Thyroid gland (tissue), 4 donors: ENCODE results near the gene RETN. TPM values are rescaled to one million over a fixed set of nuclear protein-coding genes. Genes with fewer than 3 reads are reported as not detected.

Experiments used
- DNase-seq, 2 donors: peaks; one replicate each; pipeline ENCODE4 v3.0.0-alpha.2; 2019
- H3K27ac ChIP-seq, 3 donors: fragments of 200-600 bp; sonication (generic); 1 replicate in 2 of 3; 2 replicates in 1 of 3; pipeline ENCODE4 v1.5.1; 2016 to 2019; ENCODE audit warnings: mild to moderate bottlenecking in 1 of 3, moderate library complexity in 1 of 3
- H3K27me3 ChIP-seq: fragments of 200-600 bp; sonication (generic); one replicate; pipeline ENCODE4 v1.5.1; 2019
- H3K36me3 ChIP-seq, 2 donors: fragments of 200-600 bp; sonication (generic); one replicate each; pipeline ENCODE4 v1.5.1; 2016 to 2019
- H3K4me1 ChIP-seq, 2 donors: fragments of 200-600 bp; sonication (generic); one replicate each; pipeline ENCODE4 v1.5.1; 2017 to 2019
- H3K4me3 ChIP-seq, 3 donors: fragments of 200-600 bp; sonication (generic); replicated peaks in 1 of 3; 1 replicate in 2 of 3; 2 replicates in 1 of 3; pipeline ENCODE4 v1.5.1; 2016; ENCODE audit warnings: mild to moderate bottlenecking in 1 of 3
- H3K9me3 ChIP-seq: fragments of 200-600 bp; sonication (generic); one replicate; pipeline ENCODE4 v1.5.1; 2017
- POLR2A ChIP-seq, 2 donors: fragments of 450-650 bp; IDR thresholded peaks; one replicate each; pipeline ENCODE4 v1.6.1; 2017; ENCODE audit warnings: antibody characterized with exemption in 2 of 2, mild to moderate bottlenecking in 2 of 2, moderate library complexity in 1 of 2
- WGBS, 2 donors: methylation state at CpG; one replicate each; pipeline ENCODE4 v1.1.5; 2017; 5-methylcytosine and 5-hydroxymethylcytosine counted together
- intact Hi-C: fragments of 100-400 bp; cut with DNase I; formaldehyde crosslinking; loops from one replicate; pipeline ENCODE4 v1.15.1; 2023
- total RNA-seq, 4 donors: library from RNA; depleted of rRNA; stranded (reverse); fragments of >200 nt; gene quantifications; one replicate each; pipeline ENCODE4 v1.2.3, GENCODE V29; 2016
- TF ChIP-seq, protein P1 (sequence below), 6 experiments: fragments of 200-600 bp in 3 of 6; fragments of 450-650 bp in 3 of 6; sonication (generic) in 3 of 6; IDR thresholded peaks; one replicate each; pipeline ENCODE4 v1.5.1; 2016 to 2019; ENCODE audit warnings: antibody characterized with exemption in 6 of 6, mild to moderate bottlenecking in 2 of 6, inconsistent platforms in 1 of 6, moderate library complexity in 1 of 6

RETN gene
- total RNA-seq, 4 donors from 2014 or later: not detected

DNA sequence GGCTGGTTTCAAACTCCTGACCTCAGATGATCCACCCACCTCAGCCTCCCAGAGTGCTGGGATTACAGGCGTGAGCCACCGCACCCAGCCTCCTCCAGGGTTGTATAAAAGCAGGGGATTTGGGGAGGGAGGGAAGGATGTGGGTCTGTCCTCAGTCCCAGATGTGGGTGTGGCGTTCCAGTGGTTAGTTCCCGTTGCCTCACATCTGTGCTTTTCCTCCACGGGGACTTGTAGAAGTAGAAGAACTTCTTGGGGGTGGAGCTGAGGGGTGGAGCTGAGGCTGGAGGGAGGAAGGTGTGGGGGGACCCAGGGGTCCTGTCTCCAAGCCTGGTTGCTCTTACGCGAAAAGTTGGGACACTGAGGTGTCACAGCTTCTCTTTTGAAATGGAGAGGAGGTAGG lies 7.5 kb downstream of the RETN start:
- WGBS, 2 donors: 37 to 42% methylated on average over 7 of the region's 7 CpGs
- Histone ChIP-seq H3K36me3 (no peaks in the 10 kb centered on the region), H3K4me1 (peaks cover under 1 to 2% of the 10 kb centered on the region in 2 donors), H3K27ac (no peak overlapping the region), H3K4me3 (no peak overlapping the region), H3K27me3 (no peaks in the 10 kb centered on the region), H3K9me3 (no peaks in the 10 kb centered on the region)
- TF ChIP-seq, protein P1, sequence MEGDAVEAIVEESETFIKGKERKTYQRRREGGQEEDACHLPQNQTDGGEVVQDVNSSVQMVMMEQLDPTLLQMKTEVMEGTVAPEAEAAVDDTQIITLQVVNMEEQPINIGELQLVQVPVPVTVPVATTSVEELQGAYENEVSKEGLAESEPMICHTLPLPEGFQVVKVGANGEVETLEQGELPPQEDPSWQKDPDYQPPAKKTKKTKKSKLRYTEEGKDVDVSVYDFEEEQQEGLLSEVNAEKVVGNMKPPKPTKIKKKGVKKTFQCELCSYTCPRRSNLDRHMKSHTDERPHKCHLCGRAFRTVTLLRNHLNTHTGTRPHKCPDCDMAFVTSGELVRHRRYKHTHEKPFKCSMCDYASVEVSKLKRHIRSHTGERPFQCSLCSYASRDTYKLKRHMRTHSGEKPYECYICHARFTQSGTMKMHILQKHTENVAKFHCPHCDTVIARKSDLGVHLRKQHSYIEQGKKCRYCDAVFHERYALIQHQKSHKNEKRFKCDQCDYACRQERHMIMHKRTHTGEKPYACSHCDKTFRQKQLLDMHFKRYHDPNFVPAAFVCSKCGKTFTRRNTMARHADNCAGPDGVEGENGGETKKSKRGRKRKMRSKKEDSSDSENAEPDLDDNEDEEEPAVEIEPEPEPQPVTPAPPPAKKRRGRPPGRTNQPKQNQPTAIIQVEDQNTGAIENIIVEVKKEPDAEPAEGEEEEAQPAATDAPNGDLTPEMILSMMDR (IDR thresholded peaks at IDR 0.05): no peak
- no peak for TF ChIP-seq POLR2A (IDR thresholded peaks at IDR 0.05)
- DNase-seq: no peak
- intact Hi-C loops: no loop called here

DNA sequence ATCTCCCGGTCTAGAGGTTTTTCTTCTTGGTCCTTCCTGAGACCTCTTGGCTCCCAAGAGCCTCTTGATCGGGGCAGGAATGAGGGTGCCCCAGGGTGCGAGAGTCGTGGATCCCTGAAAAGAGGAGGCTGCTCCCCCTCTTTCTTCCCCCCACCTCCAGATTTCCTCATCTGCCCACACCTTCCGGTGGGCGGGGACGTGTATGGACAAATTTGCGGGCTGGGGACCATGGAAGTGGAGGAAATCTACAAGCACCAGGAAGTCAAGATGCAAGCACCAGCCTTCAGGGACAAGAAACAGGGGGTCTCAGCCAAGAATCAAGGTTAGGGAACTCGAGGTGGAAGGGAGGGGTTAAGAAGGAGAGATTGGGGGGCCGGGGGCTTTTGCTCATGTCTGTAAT lies 8.0 kb downstream of the RETN start, which contains the start of gene MCEMP1:
Gene MCEMP1 (plus strand): TSS at position 237 of the 400 bp plus-strand sequence. CDS start 31 bp downstream, at position 268.
- H3K27me3 ChIP-seq: no peaks in the 10 kb centered on the region
- intact Hi-C loops: no loop called here
- TF ChIP-seq, protein P1 (IDR thresholded peaks at IDR 0.05): no peak
- no peak for TF ChIP-seq POLR2A (IDR thresholded peaks at IDR 0.05)

DNA sequence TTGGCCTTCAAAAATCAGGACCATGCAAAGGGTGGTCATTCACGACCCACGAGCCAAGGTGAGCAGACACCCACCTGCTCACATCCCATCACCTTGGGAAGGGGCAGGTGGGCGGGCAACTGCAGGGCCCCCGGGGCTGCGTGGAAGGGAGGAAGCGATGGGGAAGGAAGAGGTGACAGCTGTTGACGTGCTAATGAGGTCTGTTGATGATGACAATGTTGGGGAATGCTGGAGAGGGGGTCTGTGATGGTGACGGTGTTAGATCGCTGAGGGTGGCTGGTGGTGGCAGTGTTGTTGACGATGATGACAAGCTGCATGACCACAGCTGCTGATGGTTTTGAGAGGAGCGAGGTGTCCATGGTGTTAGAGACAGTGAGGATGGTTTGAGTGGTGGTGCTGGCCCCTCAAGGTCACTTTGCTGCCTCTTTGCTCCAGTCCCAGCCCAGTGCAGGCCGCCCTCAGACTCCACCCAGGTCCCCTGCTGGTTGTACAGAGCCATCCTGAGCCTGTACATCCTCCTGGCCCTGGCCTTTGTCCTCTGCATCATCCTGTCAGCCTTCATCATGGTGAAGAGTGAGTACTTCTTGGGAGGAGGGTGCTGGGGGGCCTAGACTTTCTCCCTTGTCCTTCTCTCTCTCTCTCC lies 8.9 kb downstream of the RETN start:
- Histone ChIP-seq H3K27ac (no peak overlapping the region), H3K27me3 (no peaks in the 10 kb centered on the region), H3K9me3 (no peaks in the 10 kb centered on the region), H3K36me3 (peaks cover 0 to 5% of the 10 kb centered on the region in 2 donors), H3K4me1 (peaks cover 6 to 9% of the 10 kb centered on the region in 2 donors), H3K4me3 (no peak overlapping the region)
- intact Hi-C loops: no loop called here
- TF ChIP-seq, protein P1 (IDR thresholded peaks at IDR 0.05): no peak
- TF ChIP-seq POLR2A (IDR thresholded peaks at IDR 0.05): no peak
- 56 to 60% methylated on average over 12 of the region's 12 CpGs for WGBS, 2 donors
- DNase-seq: no peak

More for the DNA sequence above, 8.0 kb downstream of the RETN start, which contains the start of gene MCEMP1:
- H3K9me3 ChIP-seq: no peaks in the 10 kb centered on the region
- no peaks in the 10 kb centered on the region for H3K36me3 ChIP-seq
- H3K4me1 ChIP-seq: peaks cover 5 to 6% of the 10 kb centered on the region in 2 donors
- 28 to 33% methylated on average over 10 of the region's 10 CpGs for WGBS, 2 donors
- DNase-seq: no peak
- H3K4me3 ChIP-seq: no peak within 1 kb of the TSS
- H3K27ac ChIP-seq: no peak within 1 kb of the TSS

DNA sequence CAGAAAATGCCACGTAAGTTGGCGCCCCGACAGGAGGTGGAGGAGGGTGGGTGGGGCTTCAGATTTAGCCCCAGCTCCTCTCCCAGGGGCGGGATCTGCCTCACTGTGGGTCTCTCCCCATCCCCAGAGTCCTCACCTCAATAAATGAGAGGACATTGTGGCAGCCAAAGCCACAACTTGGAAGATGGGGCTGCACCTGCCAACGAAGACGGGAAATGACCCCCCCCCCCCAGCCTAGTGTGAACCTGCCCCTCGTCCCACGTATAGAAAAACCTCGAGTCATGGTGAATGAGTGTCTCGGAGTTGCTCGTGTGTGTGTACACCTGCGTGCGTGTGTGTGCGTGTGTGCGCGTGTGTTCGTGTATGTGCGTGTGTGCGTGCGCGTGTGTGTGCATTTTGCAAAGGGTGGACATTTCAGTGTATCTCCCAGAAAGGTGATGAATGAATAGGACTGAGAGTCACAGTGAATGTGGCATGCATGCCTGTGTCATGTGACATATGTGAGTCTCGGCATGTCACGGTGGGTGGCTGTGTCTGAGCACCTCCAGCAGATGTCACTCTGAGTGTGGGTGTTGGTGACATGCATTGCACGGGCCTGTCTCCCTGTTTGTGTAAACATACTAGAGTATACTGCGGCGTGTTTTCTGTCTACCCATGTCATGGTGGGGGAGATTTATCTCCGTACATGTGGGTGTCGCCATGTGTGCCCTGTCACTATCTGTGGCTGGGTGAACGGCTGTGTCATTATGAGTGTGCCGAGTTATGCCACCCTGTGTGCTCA lies 10.3 kb downstream of the RETN start:
- no peak for DNase-seq
- H3K4me3 ChIP-seq: no peak overlapping the region
- no peaks in the 10 kb centered on the region for H3K27me3 ChIP-seq
- WGBS, 2 donors: 54 to 57% methylated on average over 27 to 30 of the region's 30 CpGs
- no peaks in the 10 kb centered on the region for H3K9me3 ChIP-seq
- peaks cover 0 to 10% of the 10 kb centered on the region in 2 donors for H3K36me3 ChIP-seq
- H3K4me1 ChIP-seq: peaks cover 6 to 9% of the 10 kb centered on the region in 2 donors
- intact Hi-C loops: no loop called here
- TF ChIP-seq POLR2A (IDR thresholded peaks at IDR 0.05): no peak
- TF ChIP-seq, protein P1 (IDR thresholded peaks at IDR 0.05): no peak
- H3K27ac ChIP-seq: no peak overlapping the region
